Smooth muscle cell (in vitro differentiated cells): ENCODE measurements around the gene WDR73. TPM values are rescaled to one million over a fixed set of nuclear protein-coding genes. Genes with fewer than 3 reads are reported as not detected.

Experiments
- DNase-seq: peaks from one replicate; lab custom pipeline; 2025; ENCODE audit not compliant: unreplicated experiment; lab: John Stamatoyannopoulos, UW
- H2AFZ ChIP-seq: fragments of 200-600 bp; sonication (generic); 2 replicates; pipeline ENCODE4 v1.6.0; 2016; ENCODE audit warnings: antibody characterized with exemption, low read depth, mild to moderate bottlenecking
- H3F3A ChIP-seq: fragments of 200-600 bp; sonication (generic); 2 replicates; pipeline ENCODE4 v1.6.0; 2017; ENCODE audit warnings: antibody characterized with exemption, low read depth
- H3K27ac ChIP-seq: fragments of 200-600 bp; sonication (generic); 2 replicates; pipeline ENCODE4 v1.5.1; 2016; ENCODE audit warnings: low read depth, mild to moderate bottlenecking
- H3K27me3 ChIP-seq: fragments of 200-600 bp; sonication (generic); 2 replicates; pipeline ENCODE4 v1.6.1; 2016; ENCODE audit warnings: low read depth, mild to moderate bottlenecking
- H3K36me3 ChIP-seq: fragments of 200-600 bp; sonication (generic); 2 replicates; pipeline ENCODE4 v1.5.1; 2016; ENCODE audit warnings: low read depth
- H3K4me1 ChIP-seq: fragments of 200-600 bp; sonication (generic); 2 replicates; pipeline ENCODE4 v1.5.1; 2016; ENCODE audit warnings: low read depth
- H3K4me2 ChIP-seq: fragments of 200-600 bp; sonication (generic); 2 replicates; pipeline ENCODE4 v1.6.0; 2016; ENCODE audit warnings: mild to moderate bottlenecking
- H3K4me3 ChIP-seq: fragments of 200-600 bp; sonication (generic); 2 replicates; pipeline ENCODE4 v1.5.1; 2016; ENCODE audit warnings: mild to moderate bottlenecking
- H3K79me2 ChIP-seq: fragments of 200-600 bp; sonication (generic); 2 replicates; pipeline ENCODE4 v1.6.0; 2016; ENCODE audit warnings: low read depth, mild to moderate bottlenecking
- H3K9ac ChIP-seq: fragments of 200-600 bp; sonication (generic); 2 replicates; pipeline ENCODE4 v1.6.0; 2016; ENCODE audit warnings: low read depth
- H3K9me3 ChIP-seq: fragments of 200-600 bp; sonication (generic); replicated peaks from 2 replicates; pipeline ENCODE4 v1.5.1; 2016; ENCODE audit warnings: low read depth
- H4K20me1 ChIP-seq: fragments of 200-600 bp; sonication (generic); 2 replicates; pipeline ENCODE4 v1.6.0; 2016; ENCODE audit warnings: low read depth
- WGBS: methylation state at CpG from one replicate; pipeline ENCODE4 v1.1.7; 2016; ENCODE audit warnings: low lambda C conversion rate; 5-methylcytosine and 5-hydroxymethylcytosine counted together
- polyA plus RNA-seq: library from polyadenylated mRNA; unstranded; fragments of >200 nt; fragmentation: Nextera tagmentation; extraction: Ambion mirVana; gene quantifications from 2 replicates; pipeline ENCODE4 v1.2.1, GENCODE V29; 2016
- total RNA-seq: library from RNA; depleted of rRNA; stranded (reverse); fragments of >200 nt; gene quantifications from 2 replicates; pipeline ENCODE4 v1.2.3, GENCODE V29; 2014
- TF ChIP-seq, protein P1 (sequence below): fragments of 200-600 bp; sonication (generic); IDR thresholded peaks from 2 replicates; pipeline ENCODE4 v1.5.1; 2017; ENCODE audit warnings: borderline replicate concordance, mild to moderate bottlenecking, antibody characterized with exemption; ENCODE audit not compliant: insufficient read depth, poor library complexity, severe bottlenecking

WDR73 gene
- total and polyA plus RNA-seq, 2 experiments from 2014 or later = 12.3 to 19.4 TPM

DNA sequence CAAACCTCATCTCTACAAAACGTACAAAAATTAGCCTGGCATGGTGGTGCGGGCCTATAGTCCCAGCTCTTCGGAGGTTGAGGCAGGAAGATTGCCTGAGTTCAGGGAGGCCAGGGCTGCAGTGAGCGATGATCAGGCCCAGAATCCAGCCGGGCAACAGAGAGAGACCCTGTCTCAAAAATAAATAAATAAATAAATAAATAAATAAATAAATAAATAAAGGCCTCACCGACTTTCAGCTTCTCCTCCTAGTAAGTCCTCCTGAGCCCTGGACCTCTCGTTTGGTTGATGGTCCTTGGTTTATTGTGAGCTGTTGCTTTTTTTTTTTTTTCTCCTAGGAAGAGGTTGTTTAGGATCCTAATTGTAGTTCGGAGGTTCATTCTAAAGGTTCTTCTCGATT, 25.1 kb downstream of the WDR73 start:
- no peak overlapping the region for H3K27ac ChIP-seq

GRCh38 chr15:84625123-84625522, 29.0 kb downstream of the WDR73 start:
- TF ChIP-seq, protein P1, sequence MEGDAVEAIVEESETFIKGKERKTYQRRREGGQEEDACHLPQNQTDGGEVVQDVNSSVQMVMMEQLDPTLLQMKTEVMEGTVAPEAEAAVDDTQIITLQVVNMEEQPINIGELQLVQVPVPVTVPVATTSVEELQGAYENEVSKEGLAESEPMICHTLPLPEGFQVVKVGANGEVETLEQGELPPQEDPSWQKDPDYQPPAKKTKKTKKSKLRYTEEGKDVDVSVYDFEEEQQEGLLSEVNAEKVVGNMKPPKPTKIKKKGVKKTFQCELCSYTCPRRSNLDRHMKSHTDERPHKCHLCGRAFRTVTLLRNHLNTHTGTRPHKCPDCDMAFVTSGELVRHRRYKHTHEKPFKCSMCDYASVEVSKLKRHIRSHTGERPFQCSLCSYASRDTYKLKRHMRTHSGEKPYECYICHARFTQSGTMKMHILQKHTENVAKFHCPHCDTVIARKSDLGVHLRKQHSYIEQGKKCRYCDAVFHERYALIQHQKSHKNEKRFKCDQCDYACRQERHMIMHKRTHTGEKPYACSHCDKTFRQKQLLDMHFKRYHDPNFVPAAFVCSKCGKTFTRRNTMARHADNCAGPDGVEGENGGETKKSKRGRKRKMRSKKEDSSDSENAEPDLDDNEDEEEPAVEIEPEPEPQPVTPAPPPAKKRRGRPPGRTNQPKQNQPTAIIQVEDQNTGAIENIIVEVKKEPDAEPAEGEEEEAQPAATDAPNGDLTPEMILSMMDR = no peak
- H3F3A ChIP-seq = no peaks in the 10 kb centered on the region
- H3K9ac ChIP-seq = no peak overlapping the region
- no peaks in the 10 kb centered on the region for H3K27me3 ChIP-seq
- DNase-seq = no peak
- no peak overlapping the region for H2AFZ ChIP-seq
- WGBS = 94% methylated on average over 2 of the region's 2 CpGs
- no peaks in the 10 kb centered on the region for H4K20me1 ChIP-seq
- peaks cover 21% of the 10 kb centered on the region for H3K9me3 ChIP-seq
- H3K4me1 ChIP-seq = no peaks in the 10 kb centered on the region
- H3K4me3 ChIP-seq = no peak overlapping the region
- H3K79me2 ChIP-seq = no peaks in the 10 kb centered on the region
- peaks cover 26% of the 10 kb centered on the region for H3K36me3 ChIP-seq
- H3K4me2 ChIP-seq = no peak overlapping the region
- H3K27ac ChIP-seq = no peak overlapping the region

More for the DNA sequence above, 25.1 kb downstream of the WDR73 start:
- no peak for DNase-seq
- 95% methylated on average over 9 of the region's 9 CpGs for WGBS
- H3F3A ChIP-seq = peaks cover 6% of the 10 kb centered on the region
- no peak overlapping the region for H3K4me3 ChIP-seq
- H3K36me3 ChIP-seq = no peaks in the 10 kb centered on the region
- no peak overlapping the region for H2AFZ ChIP-seq
- TF ChIP-seq, protein P1 = no peak
- H3K9me3 ChIP-seq = no peaks in the 10 kb centered on the region
- no peak overlapping the region for H3K9ac ChIP-seq
- H3K79me2 ChIP-seq = peaks cover 10% of the 10 kb centered on the region
- no peak overlapping the region for H3K4me2 ChIP-seq
- H4K20me1 ChIP-seq = peaks cover 21% of the 10 kb centered on the region
- H3K4me1 ChIP-seq = peaks cover 11% of the 10 kb centered on the region
- no peaks in the 10 kb centered on the region for H3K27me3 ChIP-seq

DNA sequence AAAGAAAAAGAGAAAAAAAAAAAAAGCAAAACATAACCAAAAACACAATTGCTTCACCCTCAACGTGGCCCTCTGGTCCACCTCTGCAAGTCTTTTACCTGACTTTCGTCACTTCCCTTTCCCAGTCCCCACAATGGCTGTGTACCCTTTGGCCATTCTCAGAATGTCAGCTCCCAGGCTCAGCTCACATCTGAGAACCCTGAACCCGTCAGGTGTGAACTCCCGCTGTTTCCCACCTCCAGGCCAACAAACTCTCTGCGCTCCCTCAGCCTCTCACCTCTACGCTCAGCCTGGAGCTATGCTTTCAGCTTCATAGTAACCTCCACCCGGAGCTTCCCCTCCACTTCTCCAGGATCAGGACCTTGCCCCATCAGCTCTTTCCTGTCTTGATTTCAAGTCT, 29.7 kb downstream of the WDR73 start:
- TF ChIP-seq, protein P1 = no peak
- 98% methylated on average over 6 of the region's 7 CpGs for WGBS
- Histone ChIP-seq H3K27me3 (no peaks in the 10 kb centered on the region), H2AFZ (no peak overlapping the region), H3K9ac (no peak overlapping the region), H3K27ac (no peak overlapping the region), H3K4me2 (no peak overlapping the region), H3K36me3 (peaks cover 27% of the 10 kb centered on the region), H4K20me1 (no peaks in the 10 kb centered on the region), H3K4me3 (no peak overlapping the region), H3K4me1 (no peaks in the 10 kb centered on the region), H3K79me2 (no peaks in the 10 kb centered on the region), H3F3A (no peaks in the 10 kb centered on the region), H3K9me3 (peaks cover 25% of the 10 kb centered on the region)
- no peak for DNase-seq

DNA sequence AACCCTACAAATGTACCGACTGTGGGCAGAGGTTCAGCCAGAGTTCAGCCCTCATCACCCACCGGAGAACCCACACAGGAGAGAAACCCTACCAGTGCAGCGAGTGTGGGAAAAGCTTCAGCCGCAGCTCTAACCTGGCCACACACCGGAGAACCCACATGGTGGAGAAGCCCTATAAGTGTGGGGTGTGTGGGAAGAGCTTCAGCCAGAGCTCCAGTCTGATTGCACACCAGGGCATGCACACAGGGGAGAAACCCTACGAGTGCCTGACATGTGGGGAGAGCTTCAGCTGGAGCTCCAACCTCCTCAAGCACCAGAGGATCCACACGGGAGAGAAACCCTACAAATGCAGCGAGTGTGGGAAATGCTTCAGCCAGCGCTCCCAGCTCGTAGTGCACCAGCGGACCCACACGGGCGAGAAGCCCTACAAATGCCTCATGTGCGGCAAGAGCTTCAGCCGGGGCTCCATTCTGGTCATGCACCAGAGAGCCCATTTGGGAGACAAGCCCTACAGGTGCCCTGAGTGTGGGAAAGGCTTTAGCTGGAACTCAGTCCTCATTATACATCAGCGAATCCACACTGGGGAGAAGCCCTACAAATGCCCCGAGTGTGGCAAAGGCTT, 32.6 kb downstream of the WDR73 start:
- no peak overlapping the region for H3K9ac ChIP-seq
- no peak overlapping the region for H2AFZ ChIP-seq
- TF ChIP-seq, protein P1 = no peak
- peaks cover 19% of the 10 kb centered on the region for H3K79me2 ChIP-seq
- 99% methylated on average over 17 of the region's 17 CpGs for WGBS
- H3K4me2 ChIP-seq = no peak overlapping the region
- peaks cover 25% of the 10 kb centered on the region for H3K9me3 ChIP-seq
- H3K4me1 ChIP-seq = no peaks in the 10 kb centered on the region
- H3F3A ChIP-seq = no peaks in the 10 kb centered on the region
- H3K27me3 ChIP-seq = no peaks in the 10 kb centered on the region
- peaks cover 12% of the 10 kb centered on the region for H4K20me1 ChIP-seq
- DNase-seq = no peak
- peaks cover 27% of the 10 kb centered on the region for H3K36me3 ChIP-seq
- H3K4me3 ChIP-seq = no peak overlapping the region
- no peak overlapping the region for H3K27ac ChIP-seq
